SU-DHL-6 (cell line): ENCODE measurements around the gene TNKS1BP1.

Source experiments
- EZH2phosphoT487 ChIP-seq: fragments of 200-600 bp; sonication (generic), shearing (Covaris generic); conservative IDR thresholded peaks from 2 replicates; pipeline ENCODE4 v1.6.1; 2018; ENCODE audit warnings: mild to moderate bottlenecking, antibody characterized with exemption, low read length, moderate library complexity, mixed read lengths
- TF ChIP-seq, protein P1 (sequence below): fragments of 200-600 bp; sonication (generic); IDR thresholded peaks from one replicate; pipeline ENCODE4 v1.5.1; 2017; ENCODE audit warnings: antibody characterized with exemption, mild to moderate bottlenecking, low read length, moderate library complexity; ENCODE audit not compliant: insufficient read depth, poor library complexity, severe bottlenecking

DNA sequence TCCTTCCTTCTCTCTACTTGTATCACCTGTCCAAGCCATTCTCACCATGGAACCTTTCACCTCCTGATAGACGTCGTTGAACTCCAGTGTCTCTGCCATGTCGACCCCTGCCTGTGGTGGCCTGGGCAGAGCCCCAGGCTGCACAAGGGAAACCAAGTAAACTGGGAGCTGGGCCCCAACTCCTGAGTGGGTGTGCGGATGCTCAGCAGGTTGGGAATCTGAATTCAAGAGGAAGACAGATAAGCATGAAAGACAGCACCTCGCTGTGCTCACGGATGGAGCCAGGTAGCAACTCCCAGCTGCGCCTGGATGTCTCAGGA lies 10.2 kb upstream of the TNKS1BP1 start:
- TF ChIP-seq, protein P1, sequence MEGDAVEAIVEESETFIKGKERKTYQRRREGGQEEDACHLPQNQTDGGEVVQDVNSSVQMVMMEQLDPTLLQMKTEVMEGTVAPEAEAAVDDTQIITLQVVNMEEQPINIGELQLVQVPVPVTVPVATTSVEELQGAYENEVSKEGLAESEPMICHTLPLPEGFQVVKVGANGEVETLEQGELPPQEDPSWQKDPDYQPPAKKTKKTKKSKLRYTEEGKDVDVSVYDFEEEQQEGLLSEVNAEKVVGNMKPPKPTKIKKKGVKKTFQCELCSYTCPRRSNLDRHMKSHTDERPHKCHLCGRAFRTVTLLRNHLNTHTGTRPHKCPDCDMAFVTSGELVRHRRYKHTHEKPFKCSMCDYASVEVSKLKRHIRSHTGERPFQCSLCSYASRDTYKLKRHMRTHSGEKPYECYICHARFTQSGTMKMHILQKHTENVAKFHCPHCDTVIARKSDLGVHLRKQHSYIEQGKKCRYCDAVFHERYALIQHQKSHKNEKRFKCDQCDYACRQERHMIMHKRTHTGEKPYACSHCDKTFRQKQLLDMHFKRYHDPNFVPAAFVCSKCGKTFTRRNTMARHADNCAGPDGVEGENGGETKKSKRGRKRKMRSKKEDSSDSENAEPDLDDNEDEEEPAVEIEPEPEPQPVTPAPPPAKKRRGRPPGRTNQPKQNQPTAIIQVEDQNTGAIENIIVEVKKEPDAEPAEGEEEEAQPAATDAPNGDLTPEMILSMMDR: no peak
- no peak for TF ChIP-seq EZH2phosphoT487
